Osteoblast (primary cell): ENCODE results near the gene DLGAP1. TPM values are rescaled to one million over a fixed set of nuclear protein-coding genes. Genes with fewer than 3 reads are reported as not detected.
A peak's percentile ranks its signal among the peaks of the same experiment; 100 is the strongest.

ENCODE experiments used
- DNase-seq: peaks from one replicate; pipeline ENCODE4 v3.0.0; 2011; ENCODE audit warnings: low spot score, mixed read lengths; ENCODE audit not compliant: insufficient read length; ENCODE audit errors: missing footprints
- H2AFZ ChIP-seq: 2 replicates; pipeline ENCODE4 v1.6.0; 2011; ENCODE audit warnings: mild to moderate bottlenecking, low read length
- H3K27ac ChIP-seq: 2 replicates; pipeline ENCODE4 v1.5.1; 2011; ENCODE audit warnings: mild to moderate bottlenecking, low read depth, low read length, moderate library complexity
- H3K27me3 ChIP-seq: 2 replicates; pipeline ENCODE4 v1.6.0; 2012; ENCODE audit warnings: mild to moderate bottlenecking, control low read depth, inconsistent platforms, low read length, moderate library complexity; ENCODE audit not compliant: insufficient read depth
- H3K36me3 ChIP-seq: 2 replicates; pipeline ENCODE4 v1.5.1; 2011; ENCODE audit warnings: mild to moderate bottlenecking, low read length, control low read depth, moderate library complexity; ENCODE audit not compliant: insufficient read depth
- H3K4me1 ChIP-seq: 2 replicates; pipeline ENCODE4 v1.5.1; 2011; ENCODE audit warnings: mild to moderate bottlenecking, low read length, control low read depth, moderate library complexity; ENCODE audit not compliant: insufficient read depth
- H3K4me2 ChIP-seq: 2 replicates; pipeline ENCODE4 v1.6.0; 2011; ENCODE audit warnings: mild to moderate bottlenecking, low read length; ENCODE audit not compliant: insufficient read depth
- H3K4me3 ChIP-seq: fragments of 200-600 bp; sonication (generic); 3 replicates; pipeline ENCODE4 v1.5.1; 2012; ENCODE audit warnings: mild to moderate bottlenecking, low read length, inconsistent platforms; ENCODE audit not compliant: insufficient read depth
- H3K79me2 ChIP-seq: 2 replicates; pipeline ENCODE4 v1.6.0; 2012; ENCODE audit warnings: mild to moderate bottlenecking, low read length, control low read depth, inconsistent platforms; ENCODE audit not compliant: insufficient read depth
- H3K9me3 ChIP-seq: 2 replicates; pipeline ENCODE4 v1.5.1; 2011; ENCODE audit warnings: low read depth, low read length, control low read depth
- H4K20me1 ChIP-seq: 2 replicates; pipeline ENCODE4 v1.6.0; 2012; ENCODE audit warnings: mild to moderate bottlenecking, low read length, control low read depth; ENCODE audit not compliant: insufficient read depth
- CTCF ChIP-seq: IDR thresholded peaks from 2 replicates; pipeline ENCODE4 v1.5.1; 2011; ENCODE audit warnings: mild to moderate bottlenecking, low read depth, low read length, moderate library complexity; ENCODE audit errors: extremely low read depth
- total RNA-seq: library from RNA; depleted of rRNA; stranded (reverse); fragments of >200 nt; gene quantifications from 2 replicates; pipeline ENCODE4 v1.2.3, GENCODE V29; 2012

The DLGAP1 gene
- total RNA-seq, 1 donor: not detected

GRCh38 chr18:3675446-3675845 is 779.7 kb downstream of the DLGAP1 start:
- H3K9me3 ChIP-seq: no peaks in the 10 kb centered on the region
- H3K4me1 ChIP-seq: no peaks in the 10 kb centered on the region
- no peaks in the 10 kb centered on the region for H4K20me1 ChIP-seq
- no peaks in the 10 kb centered on the region for H3K79me2 ChIP-seq
- H2AFZ ChIP-seq: no peak overlapping the region
- H3K27me3 ChIP-seq: no peaks in the 10 kb centered on the region
- H3K4me3 ChIP-seq: no peak overlapping the region
- peak; percentile 90 for DNase-seq
- no peak for TF ChIP-seq CTCF
- H3K4me2 ChIP-seq: no peak overlapping the region
- H3K27ac ChIP-seq: no peak overlapping the region
- no peaks in the 10 kb centered on the region for H3K36me3 ChIP-seq

DNA sequence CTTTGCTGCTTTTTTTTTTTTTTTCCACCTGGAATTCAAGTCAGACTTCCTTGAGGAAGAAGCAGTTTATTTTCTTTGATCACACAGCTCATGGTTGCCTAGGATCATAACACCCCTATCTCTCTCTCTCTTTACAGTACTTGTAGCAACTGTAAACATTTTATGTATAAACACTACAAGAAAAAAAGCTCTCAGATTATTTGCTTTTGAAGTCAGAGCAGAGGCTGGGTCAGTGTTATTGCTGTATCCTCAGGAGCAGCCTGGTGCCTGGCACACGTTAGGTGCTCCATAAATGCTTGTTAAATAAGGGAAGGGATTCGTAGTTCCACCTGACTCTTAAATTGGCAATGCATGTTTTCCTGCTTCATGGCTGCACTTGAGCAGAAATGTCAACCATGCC is 783.9 kb downstream of the DLGAP1 start:
- H4K20me1 ChIP-seq: no peaks in the 10 kb centered on the region
- H3K9me3 ChIP-seq: no peaks in the 10 kb centered on the region
- no peaks in the 10 kb centered on the region for H3K79me2 ChIP-seq
- H3K27ac ChIP-seq: no peak overlapping the region
- no peak for TF ChIP-seq CTCF
- no peaks in the 10 kb centered on the region for H3K27me3 ChIP-seq
- H3K4me3 ChIP-seq: no peak overlapping the region
- H3K4me2 ChIP-seq: no peak overlapping the region
- peaks cover under 1% of the 10 kb centered on the region for H3K4me1 ChIP-seq
- H2AFZ ChIP-seq: no peak overlapping the region
- DNase-seq: no peak
- H3K36me3 ChIP-seq: no peaks in the 10 kb centered on the region

GRCh38 chr18:3669376-3669775 is 785.7 kb downstream of the DLGAP1 start:
- no peaks in the 10 kb centered on the region for H3K79me2 ChIP-seq
- H2AFZ ChIP-seq: no peak overlapping the region
- H3K9me3 ChIP-seq: no peaks in the 10 kb centered on the region
- no peaks in the 10 kb centered on the region for H3K27me3 ChIP-seq
- peak; percentile 30 for DNase-seq
- TF ChIP-seq CTCF: no peak
- peaks cover 7% of the 10 kb centered on the region for H3K4me1 ChIP-seq
- no peaks in the 10 kb centered on the region for H3K36me3 ChIP-seq
- no peak overlapping the region for H3K4me3 ChIP-seq
- H3K4me2 ChIP-seq: no peak overlapping the region
- no peak overlapping the region for H3K27ac ChIP-seq
- H4K20me1 ChIP-seq: no peaks in the 10 kb centered on the region

DNA sequence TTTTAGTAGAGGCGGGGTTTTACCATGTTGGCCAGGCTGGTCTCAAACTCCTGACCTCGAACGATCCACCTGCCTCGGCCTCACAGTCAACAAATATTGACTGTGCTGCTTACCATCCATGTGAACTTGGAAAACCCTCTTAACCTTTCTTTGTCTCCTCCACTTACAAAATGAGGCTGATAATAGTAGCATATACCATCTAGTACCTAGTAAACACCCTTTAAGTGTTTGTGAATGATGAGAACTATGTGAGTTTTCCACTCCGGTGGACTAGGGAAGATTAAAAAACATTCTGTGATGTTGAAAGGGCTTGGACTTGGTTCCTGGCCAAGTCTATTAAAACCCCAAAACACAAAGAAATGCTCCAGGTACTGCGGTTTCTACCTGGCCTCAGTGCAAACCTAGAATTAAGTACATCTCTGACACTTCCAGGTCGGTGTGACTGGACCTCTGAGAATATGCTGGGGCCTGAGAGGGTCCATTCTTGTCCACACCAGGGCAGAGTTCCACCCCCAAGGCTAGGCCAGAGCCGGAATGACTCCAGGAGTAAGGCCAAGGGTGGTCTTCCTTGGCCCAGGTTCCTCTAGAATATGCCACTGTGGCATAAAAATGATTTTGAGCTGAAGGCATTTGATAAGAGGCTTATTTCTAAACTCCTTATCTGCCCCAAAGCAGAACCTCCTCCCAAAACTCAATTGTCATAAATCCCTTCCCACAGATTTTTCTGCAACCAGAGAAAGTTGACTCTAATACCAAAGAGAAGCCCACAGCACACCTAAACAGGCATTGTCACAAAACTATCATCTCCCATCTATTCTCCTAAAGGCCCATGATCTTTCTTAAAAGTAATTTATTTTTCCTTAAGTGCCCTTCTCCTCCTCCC is 787.6 kb downstream of the DLGAP1 start:
- Histone ChIP-seq H3K27me3 (no peaks in the 10 kb centered on the region), H3K27ac (no peak overlapping the region), H3K4me1 (peaks cover 7% of the 10 kb centered on the region), H2AFZ (no peak overlapping the region), H3K4me3 (no peak overlapping the region), H4K20me1 (no peaks in the 10 kb centered on the region), H3K36me3 (no peaks in the 10 kb centered on the region), H3K79me2 (no peaks in the 10 kb centered on the region), H3K4me2 (no peak overlapping the region), H3K9me3 (no peaks in the 10 kb centered on the region)
- no peak for TF ChIP-seq CTCF
- peak; percentile 49 for DNase-seq
